K562 (cell line): ENCODE data around the gene KIZ. TPM values are rescaled to one million over a fixed set of nuclear protein-coding genes. Genes with fewer than 3 reads are reported as not detected.
A peak's percentile ranks its signal among the peaks of the same experiment; 100 is the strongest.

ENCODE experiments used
- ATAC-seq: fragments of 200-7000 bp; cut with Tn5 transposase; 3 replicates; pipeline ENCODE4 v1.9.1; 2020; ENCODE audit warnings: moderate library complexity
- BruUV-seq: library from RNA; stranded (reverse); fragments of 400-500 nt; replicated peaks from 2 replicates; lab custom pipeline; 2021; lab: Mats Ljungman, UMichigan
- CTCF ChIA-PET: fragments of 300-600 bp; formaldehyde crosslinking; extraction: SDS; loops from one replicate; lab custom pipeline; 2021; ENCODE audit warnings: low intra/inter-chr PET ratio; lab: Yijun Ruan, JAX
- POLR2A ChIA-PET: fragments of 300-600, 350-650 bp; sonication (Branson Sonifier 250); formaldehyde crosslinking; extraction: SDS; loops from one replicate; lab custom pipeline; 2021; ENCODE audit warnings: antibody characterized with exemption, inconsistent platforms; lab: Yijun Ruan, JAX
- DNase-seq, 4 experiments: peaks; one replicate each; pipeline versions ENCODE4 v3.0.0 to v3.0.0-alpha.2; 2011 to 2018; ENCODE audit warnings: low spot score in 3 of 4, mixed read lengths in 3 of 4; ENCODE audit errors: extremely low read depth in 1 of 4
- FAIRE-seq: peaks from 2 replicates; lab custom pipeline; 2011; peaks lifted over from hg19 to GRCh38; lab: Jason Lieb, UNC
- H2AFZ ChIP-seq: 2 replicates; pipeline ENCODE4 v1.6.0; 2011; ENCODE audit warnings: low read depth, low read length, control low read depth, inconsistent platforms
- H3K27ac ChIP-seq: fragments of 200-600 bp; 3 replicates; pipeline ENCODE4 v1.8.0; 2011; ENCODE audit warnings: low read depth, mild to moderate bottlenecking, control low read depth, inconsistent platforms, low read length, moderate library complexity, mixed read lengths; ENCODE audit errors: extremely low read depth
- H3K27me3 ChIP-seq, 2 experiments: fragments of 300-600 bp in 1 of 2; 2 replicates in 1 of 2; 3 replicates in 1 of 2; pipeline versions ENCODE4 v1.6.0 to v1.8.0; 2011; ENCODE audit warnings: inconsistent platforms in 2 of 2, low read length in 2 of 2, mild to moderate bottlenecking in 1 of 2, mixed read lengths in 1 of 2, moderate library complexity in 1 of 2; ENCODE audit not compliant: control insufficient read depth in 2 of 2, insufficient read depth in 2 of 2
- H3K36me3 ChIP-seq: fragments of 300-600 bp; 3 replicates; pipeline ENCODE4 v1.8.0; 2011; ENCODE audit warnings: mild to moderate bottlenecking, low read length, inconsistent platforms; ENCODE audit not compliant: control insufficient read depth, insufficient read depth
- H3K4me1 ChIP-seq, 2 experiments: fragments of 200-600 bp in 1 of 2; replicated peaks in 1 of 2; 2 replicates in 1 of 2; 3 replicates in 1 of 2; pipeline versions ENCODE4 v1.5.1 to v1.8.0; 2011; ENCODE audit warnings: inconsistent platforms in 2 of 2, low read length in 2 of 2, mild to moderate bottlenecking in 1 of 2, mixed read lengths in 1 of 2, moderate library complexity in 1 of 2; ENCODE audit not compliant: control insufficient read depth in 2 of 2, insufficient read depth in 2 of 2
- H3K4me2 ChIP-seq: 2 replicates; pipeline ENCODE4 v1.6.1; 2011; ENCODE audit warnings: low read length, control low read depth, inconsistent platforms, mixed read lengths; ENCODE audit not compliant: insufficient read depth
- H3K4me3 ChIP-seq: fragments of 200-600 bp; sonication (generic), shearing (Covaris generic); 2 replicates; pipeline ENCODE4 v1.5.1; 2016; ENCODE audit warnings: control low read depth, inconsistent platforms
- H3K79me2 ChIP-seq: fragments of 200-600 bp; 3 replicates; pipeline ENCODE4 v1.8.0; 2011; ENCODE audit warnings: low read length, inconsistent platforms; ENCODE audit not compliant: control insufficient read depth, insufficient read depth
- H3K9ac ChIP-seq, 2 experiments: 2 replicates each; pipeline versions ENCODE4 v1.6.0 to v1.6.1; 2011; ENCODE audit warnings: low read depth in 2 of 2, low read length in 2 of 2, control low read depth in 1 of 2, inconsistent platforms in 1 of 2, mild to moderate bottlenecking in 1 of 2, mixed read lengths in 1 of 2; ENCODE audit not compliant: insufficient read depth in 1 of 2
- H3K9me1 ChIP-seq: one replicate; pipeline ENCODE4 v1.6.0; 2011; ENCODE audit warnings: inconsistent platforms, mild to moderate bottlenecking, low read length, moderate library complexity; ENCODE audit not compliant: control insufficient read depth, insufficient read depth
- H3K9me3 ChIP-seq: replicated peaks from 2 replicates; pipeline ENCODE4 v1.5.1; 2011; ENCODE audit warnings: low read depth, low read length, inconsistent platforms; ENCODE audit not compliant: control insufficient read depth, insufficient read depth
- H4K20me1 ChIP-seq: replicated peaks from 2 replicates; pipeline ENCODE4 v1.6.1; 2011; ENCODE audit warnings: low read length, inconsistent platforms, mixed read lengths; ENCODE audit not compliant: control insufficient read depth, insufficient read depth
- COPS2 ChIP-seq: fragments of 450-650 bp; conservative IDR thresholded peaks from 2 replicates; pipeline ENCODE4 v1.6.1; 2016; ENCODE audit warnings: mild to moderate bottlenecking, moderate library complexity
- EHMT2 ChIP-seq: fragments of 450-650 bp; IDR thresholded peaks from 2 replicates; pipeline ENCODE4 v1.6.1; 2018; ENCODE audit warnings: antibody characterized with exemption
- ELF4 ChIP-seq: fragments of 450-650 bp; formaldehyde crosslinking; IDR thresholded peaks from 2 replicates; pipeline ENCODE4 v1.4.0; 2022; ENCODE audit warnings: missing genetic modification characterization
- MEF2A ChIP-seq: IDR thresholded peaks from 2 replicates; pipeline ENCODE4 v1.6.1; 2011; ENCODE audit warnings: low read depth, mild to moderate bottlenecking, low read length, moderate library complexity; ENCODE audit not compliant: control insufficient read depth
- MIER1 ChIP-seq: fragments of 450-650 bp; IDR thresholded peaks from 2 replicates; pipeline ENCODE4 v1.6.1; 2016; ENCODE audit warnings: antibody characterized with exemption, mild to moderate bottlenecking, low read depth
- NEUROD1 ChIP-seq: fragments of 150-350 bp; IDR thresholded peaks from 2 replicates; pipeline ENCODE4 v1.6.1; 2014; ENCODE audit warnings: borderline replicate concordance, low read length, low read depth; ENCODE audit not compliant: partially characterized antibody
- RAD51 ChIP-seq: fragments of 450-650 bp; IDR thresholded peaks from 2 replicates; pipeline ENCODE4 v1.7.1; 2016; ENCODE audit warnings: low read depth, mild to moderate bottlenecking, borderline replicate concordance
- RHOXF2B ChIP-seq: fragments of 250-450 bp; sonication (Bioruptor Pico); conservative IDR thresholded peaks from 2 replicates; pipeline ENCODE4 v1.5.1; 2021
- ZBTB43 ChIP-seq: sonication (generic); formaldehyde crosslinking; IDR thresholded peaks from 2 replicates; pipeline ENCODE4 v1.8.0; 2023; ENCODE audit warnings: mild to moderate bottlenecking, missing genetic modification reagents
- ZNF24 ChIP-seq: fragments of 450-650 bp; IDR thresholded peaks from 2 replicates; pipeline ENCODE4 v1.6.1; 2016
- ZNF384 ChIP-seq: IDR thresholded peaks from 2 replicates; pipeline ENCODE4 v1.6.1; 2012; ENCODE audit warnings: low read depth, low read length, improper control_type of control experiment
- WGBS: fragments of 100-300 bp; shearing (Covaris generic); methylation state at CpG from one replicate; pipeline ENCODE4 v1.1.6; 2016; ENCODE audit warnings: low coverage, mixed read lengths; ENCODE audit not compliant: insufficient coverage; ENCODE audit errors: missing lambda C conversion rate; 5-methylcytosine and 5-hydroxymethylcytosine counted together
- in situ Hi-C: fragments of 300-500 bp; cut with MboI; formaldehyde crosslinking; loops from 4 replicates; pipeline ENCODE4 v1.15.0; 2018; ENCODE audit warnings: inconsistent platforms, mixed read lengths
- intact Hi-C: fragments of 100-400 bp; cut with micrococcal nuclease; formaldehyde crosslinking; loops from 2 replicates; pipeline ENCODE4 v1.14.2; 2022
- polyA plus RNA-seq, 8 experiments: library from polyadenylated mRNA; depleted of rRNA in 4 of 8; stranded (reverse) in 5 of 8; unstranded in 3 of 8; fragments of >200 nt; fragmentation: Nextera tagmentation in 2 of 8; fragmentation: Illumina TruSeq in 1 of 8; extraction: Ambion mirVana in 2 of 8; extraction: Trizol in 1 of 8; gene quantifications; 2 replicates each; pipeline versions ENCODE4 v1.2.1 to v1.2.3, GENCODE V29; 2011 to 2014; ENCODE audit warnings: inconsistent platforms in 1 of 8, missing spikeins in 1 of 8
- total RNA-seq, 7 experiments: library from RNA; depleted of rRNA in 6 of 7; stranded (reverse); fragments of >200 nt in 6 of 7; fragmentation: Illumina TruSeq in 2 of 7; extraction: Trizol in 2 of 7; gene quantifications; 2 replicates each; pipeline versions ENCODE4 v1.2.1 to v1.2.3, GENCODE V29; 2011 to 2021; ENCODE audit warnings: low replicate concordance in 1 of 7
- TF ChIP-seq, protein P1 (sequence below): fragments of 450-650 bp; IDR thresholded peaks from 2 replicates; pipeline ENCODE4 v1.6.1; 2016; ENCODE audit warnings: mild to moderate bottlenecking
- TF ChIP-seq, protein P2 (sequence below): fragments of 450-650 bp; IDR thresholded peaks from 2 replicates; pipeline ENCODE4 v1.7.1; 2018; ENCODE audit warnings: mild to moderate bottlenecking, low read depth; ENCODE audit not compliant: partially characterized antibody
- TF ChIP-seq, protein P3 (sequence below): fragments of 250-450 bp; sonication (Bioruptor Pico); IDR thresholded peaks from 2 replicates; pipeline ENCODE4 v1.4.0; 2020; ENCODE audit warnings: mild to moderate bottlenecking, moderate library complexity

KIZ gene
- total and polyA plus RNA-seq, 9 of the 15 experiments (the other 6 are each of a cell fraction or from before 2014, with no cell fraction given), result 4.9 to 21.1 (median 13.5) TPM

GRCh38 chr20:21219686-21220085 is 93.8 kb downstream of the KIZ start:
- FAIRE-seq (no peak), ATAC-seq (no peak), DNase-seq (peak in 1 of 4 experiments; percentile 11)
- TF ChIP-seq, protein P1, sequence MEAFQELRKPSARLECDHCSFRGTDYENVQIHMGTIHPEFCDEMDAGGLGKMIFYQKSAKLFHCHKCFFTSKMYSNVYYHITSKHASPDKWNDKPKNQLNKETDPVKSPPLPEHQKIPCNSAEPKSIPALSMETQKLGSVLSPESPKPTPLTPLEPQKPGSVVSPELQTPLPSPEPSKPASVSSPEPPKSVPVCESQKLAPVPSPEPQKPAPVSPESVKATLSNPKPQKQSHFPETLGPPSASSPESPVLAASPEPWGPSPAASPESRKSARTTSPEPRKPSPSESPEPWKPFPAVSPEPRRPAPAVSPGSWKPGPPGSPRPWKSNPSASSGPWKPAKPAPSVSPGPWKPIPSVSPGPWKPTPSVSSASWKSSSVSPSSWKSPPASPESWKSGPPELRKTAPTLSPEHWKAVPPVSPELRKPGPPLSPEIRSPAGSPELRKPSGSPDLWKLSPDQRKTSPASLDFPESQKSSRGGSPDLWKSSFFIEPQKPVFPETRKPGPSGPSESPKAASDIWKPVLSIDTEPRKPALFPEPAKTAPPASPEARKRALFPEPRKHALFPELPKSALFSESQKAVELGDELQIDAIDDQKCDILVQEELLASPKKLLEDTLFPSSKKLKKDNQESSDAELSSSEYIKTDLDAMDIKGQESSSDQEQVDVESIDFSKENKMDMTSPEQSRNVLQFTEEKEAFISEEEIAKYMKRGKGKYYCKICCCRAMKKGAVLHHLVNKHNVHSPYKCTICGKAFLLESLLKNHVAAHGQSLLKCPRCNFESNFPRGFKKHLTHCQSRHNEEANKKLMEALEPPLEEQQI, result no peak
- TF ChIP-seq, protein P2, sequence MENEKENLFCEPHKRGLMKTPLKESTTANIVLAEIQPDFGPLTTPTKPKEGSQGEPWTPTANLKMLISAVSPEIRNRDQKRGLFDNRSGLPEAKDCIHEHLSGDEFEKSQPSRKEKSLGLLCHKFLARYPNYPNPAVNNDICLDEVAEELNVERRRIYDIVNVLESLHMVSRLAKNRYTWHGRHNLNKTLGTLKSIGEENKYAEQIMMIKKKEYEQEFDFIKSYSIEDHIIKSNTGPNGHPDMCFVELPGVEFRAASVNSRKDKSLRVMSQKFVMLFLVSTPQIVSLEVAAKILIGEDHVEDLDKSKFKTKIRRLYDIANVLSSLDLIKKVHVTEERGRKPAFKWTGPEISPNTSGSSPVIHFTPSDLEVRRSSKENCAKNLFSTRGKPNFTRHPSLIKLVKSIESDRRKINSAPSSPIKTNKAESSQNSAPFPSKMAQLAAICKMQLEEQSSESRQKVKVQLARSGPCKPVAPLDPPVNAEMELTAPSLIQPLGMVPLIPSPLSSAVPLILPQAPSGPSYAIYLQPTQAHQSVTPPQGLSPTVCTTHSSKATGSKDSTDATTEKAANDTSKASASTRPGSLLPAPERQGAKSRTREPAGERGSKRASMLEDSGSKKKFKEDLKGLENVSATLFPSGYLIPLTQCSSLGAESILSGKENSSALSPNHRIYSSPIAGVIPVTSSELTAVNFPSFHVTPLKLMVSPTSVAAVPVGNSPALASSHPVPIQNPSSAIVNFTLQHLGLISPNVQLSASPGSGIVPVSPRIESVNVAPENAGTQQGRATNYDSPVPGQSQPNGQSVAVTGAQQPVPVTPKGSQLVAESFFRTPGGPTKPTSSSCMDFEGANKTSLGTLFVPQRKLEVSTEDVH, result no peak
- no peak for TF ChIP-seq COPS2
- TF ChIP-seq EHMT2, result no peak
- TF ChIP-seq NEUROD1, result no peak
- no peak for TF ChIP-seq RAD51
- no peak for TF ChIP-seq ZNF384
- TF ChIP-seq ZBTB43, result no peak
- TF ChIP-seq MEF2A, result no peak
- no peak for TF ChIP-seq MIER1
- no peak for TF ChIP-seq RHOXF2B
- TF ChIP-seq, protein P3, sequence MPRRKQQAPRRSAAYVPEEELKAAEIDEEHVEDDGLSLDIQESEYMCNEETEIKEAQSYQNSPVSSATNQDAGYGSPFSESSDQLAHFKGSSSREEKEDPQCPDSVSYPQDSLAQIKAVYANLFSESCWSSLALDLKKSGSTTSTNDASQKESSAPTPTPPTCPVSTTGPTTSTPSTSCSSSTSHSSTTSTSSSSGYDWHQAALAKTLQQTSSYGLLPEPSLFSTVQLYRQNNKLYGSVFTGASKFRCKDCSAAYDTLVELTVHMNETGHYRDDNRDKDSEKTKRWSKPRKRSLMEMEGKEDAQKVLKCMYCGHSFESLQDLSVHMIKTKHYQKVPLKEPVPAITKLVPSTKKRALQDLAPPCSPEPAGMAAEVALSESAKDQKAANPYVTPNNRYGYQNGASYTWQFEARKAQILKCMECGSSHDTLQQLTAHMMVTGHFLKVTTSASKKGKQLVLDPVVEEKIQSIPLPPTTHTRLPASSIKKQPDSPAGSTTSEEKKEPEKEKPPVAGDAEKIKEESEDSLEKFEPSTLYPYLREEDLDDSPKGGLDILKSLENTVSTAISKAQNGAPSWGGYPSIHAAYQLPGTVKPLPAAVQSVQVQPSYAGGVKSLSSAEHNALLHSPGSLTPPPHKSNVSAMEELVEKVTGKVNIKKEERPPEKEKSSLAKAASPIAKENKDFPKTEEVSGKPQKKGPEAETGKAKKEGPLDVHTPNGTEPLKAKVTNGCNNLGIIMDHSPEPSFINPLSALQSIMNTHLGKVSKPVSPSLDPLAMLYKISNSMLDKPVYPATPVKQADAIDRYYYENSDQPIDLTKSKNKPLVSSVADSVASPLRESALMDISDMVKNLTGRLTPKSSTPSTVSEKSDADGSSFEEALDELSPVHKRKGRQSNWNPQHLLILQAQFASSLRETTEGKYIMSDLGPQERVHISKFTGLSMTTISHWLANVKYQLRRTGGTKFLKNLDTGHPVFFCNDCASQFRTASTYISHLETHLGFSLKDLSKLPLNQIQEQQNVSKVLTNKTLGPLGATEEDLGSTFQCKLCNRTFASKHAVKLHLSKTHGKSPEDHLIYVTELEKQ (CRISPR knock-in tag), result no peak
- no peak for TF ChIP-seq ELF4 (CRISPR knock-in tag)
- no peak for TF ChIP-seq ZNF24
- intact Hi-C loops (no loop called here), in situ Hi-C loops (no loop called here)
- WGBS, result 30% methylated on average over 2 of the region's 3 CpGs
- Histone ChIP-seq H3K79me2 (no peaks in the 10 kb centered on the region), H3K9me1 (no peaks in the 10 kb centered on the region), H4K20me1 (no peaks in the 10 kb centered on the region), H3K4me3 (no peak overlapping the region), H3K9ac (no peak overlapping the region), H3K27me3 (no peaks in the 10 kb centered on the region), H3K9me3 (no peaks in the 10 kb centered on the region), H3K27ac (no peak overlapping the region), H3K36me3 (no peaks in the 10 kb centered on the region), H3K4me1 (no peaks in the 10 kb centered on the region; a peak in 1 of 5 replicates), H2AFZ (no peak overlapping the region), H3K4me2 (no peak overlapping the region)
- CTCF ChIA-PET, result interaction anchor here (0.6 kb wide), 1 partner anchor 798 kb away, joined by 3 read pairs; no protein-coding TSS in a partner anchor
- BruUV-seq, result no TSS peak
- POLR2A ChIA-PET, result no interaction called here
